Hematopoietic multipotent progenitor cell treated with erythropoietin and hydrocortisone succinate and interleukin-3 and kit ligand, for 15 days (in vitro differentiated cells): Measurements from ENCODE around the gene LRRC30.

ENCODE experiments used
- DNase-seq: peaks from one replicate; pipeline ENCODE4 v3.0.0-alpha.2; 2015; ENCODE audit warnings: low spot score

LRRC30 gene

GRCh38 chr18:7237673-7238272 is 6.9 kb downstream of the LRRC30 start:
- DNase-seq = no peak

GRCh38 chr18:7242926-7243325 is 12.0 kb downstream of the LRRC30 start:
- no peak for DNase-seq

DNA sequence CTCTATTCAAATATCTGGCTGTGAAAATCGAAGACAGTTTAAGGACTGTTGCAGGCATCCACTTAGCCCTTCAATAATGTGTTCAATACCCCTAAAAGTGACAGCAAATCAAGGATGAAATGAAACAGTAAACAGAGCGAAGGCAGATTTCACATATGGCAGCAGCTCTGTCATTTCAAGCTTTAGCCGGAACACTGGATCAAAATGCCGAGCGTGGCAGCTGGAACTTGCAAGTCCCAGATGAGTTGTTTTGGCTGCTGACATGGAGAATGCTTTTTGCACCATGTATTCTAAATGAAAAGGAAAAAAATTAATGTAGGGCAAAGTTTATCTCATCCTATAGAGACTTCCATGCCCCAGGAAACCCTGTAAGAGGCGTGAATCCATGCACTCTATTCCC is 18.0 kb downstream of the LRRC30 start:
- no peak for DNase-seq

GRCh38 chr18:7254163-7254562 is 23.3 kb downstream of the LRRC30 start:
- DNase-seq = no peak

DNA sequence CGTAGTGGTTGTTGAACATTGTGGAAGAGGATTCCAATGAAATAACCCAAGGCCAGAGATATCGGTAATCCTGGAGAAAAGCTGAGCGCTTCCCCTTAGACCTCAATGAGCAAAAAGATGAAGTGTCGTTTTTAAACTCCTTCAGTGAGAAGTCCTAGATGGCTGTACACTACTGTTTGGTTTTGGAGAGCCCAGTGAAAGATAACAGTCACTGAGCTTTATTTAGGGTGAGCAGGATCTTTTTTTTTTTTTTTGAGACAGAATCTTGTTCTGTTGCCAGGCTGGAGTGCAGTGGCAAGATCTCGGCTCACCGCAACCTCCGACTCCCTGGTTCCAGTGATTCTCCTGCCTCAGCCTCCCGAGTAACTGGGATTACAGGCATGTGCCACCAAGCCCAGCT is 24.2 kb downstream of the LRRC30 start:
- DNase-seq = no peak

- no peak for DNase-seq
Observed at GRCh38 chr18:7255643-7256042, 24.8 kb downstream of the LRRC30 start.

GRCh38 chr18:7256618-7257425 is 25.9 kb downstream of the LRRC30 start:
- no peak for DNase-seq

GRCh38 chr18:7257426-7257740 is 26.5 kb downstream of the LRRC30 start:
- no peak for DNase-seq

DNA sequence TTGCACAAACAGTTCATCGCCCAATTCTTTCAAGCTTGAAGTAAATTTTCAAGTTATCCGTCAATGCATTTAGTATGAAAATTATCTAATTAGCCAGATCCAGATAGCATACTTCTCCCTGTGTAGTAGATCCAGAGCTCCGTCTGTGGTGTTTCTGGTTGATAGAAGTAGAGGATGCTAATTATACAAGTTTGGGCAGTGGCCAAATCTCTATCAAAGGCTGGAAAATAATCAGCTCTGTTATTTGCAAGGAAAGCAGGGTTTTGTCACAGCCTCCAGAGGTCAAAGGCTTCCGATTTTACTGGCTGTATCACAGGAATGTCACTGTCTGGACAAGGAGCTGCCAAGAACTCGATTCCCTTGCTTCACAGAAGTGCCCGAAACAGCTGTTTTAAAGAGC is 28.6 kb downstream of the LRRC30 start:
- no peak for DNase-seq

GRCh38 chr18:7261199-7261598 is 30.3 kb downstream of the LRRC30 start:
- DNase-seq = no peak

DNA sequence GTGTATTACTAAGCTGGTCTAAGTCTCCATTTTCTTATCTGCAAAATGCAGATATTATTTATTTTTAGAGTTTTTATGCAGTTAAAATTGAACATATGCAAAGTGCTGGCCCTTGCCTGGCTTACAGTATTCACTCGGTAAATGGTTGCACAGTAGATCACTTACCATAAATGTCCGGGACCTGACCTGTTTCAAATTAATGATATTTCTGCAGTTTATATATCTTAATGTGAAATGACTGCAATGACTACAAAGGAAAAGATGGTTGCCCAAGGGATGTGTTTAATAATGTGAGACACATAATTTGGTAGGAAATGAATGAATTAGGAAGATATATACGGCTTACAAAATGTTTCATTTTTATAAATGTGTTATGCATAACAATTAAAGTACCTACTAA is 37.1 kb downstream of the LRRC30 start:
- no peak for DNase-seq

- no peak for DNase-seq
Observed at GRCh38 chr18:7269942-7270341, 39.1 kb downstream of the LRRC30 start.

- no peak for DNase-seq
Observed at GRCh38 chr18:7272311-7273049, 41.6 kb downstream of the LRRC30 start.

- DNase-seq = no peak
Observed at GRCh38 chr18:7273301-7273921, 42.5 kb downstream of the LRRC30 start.

DNA sequence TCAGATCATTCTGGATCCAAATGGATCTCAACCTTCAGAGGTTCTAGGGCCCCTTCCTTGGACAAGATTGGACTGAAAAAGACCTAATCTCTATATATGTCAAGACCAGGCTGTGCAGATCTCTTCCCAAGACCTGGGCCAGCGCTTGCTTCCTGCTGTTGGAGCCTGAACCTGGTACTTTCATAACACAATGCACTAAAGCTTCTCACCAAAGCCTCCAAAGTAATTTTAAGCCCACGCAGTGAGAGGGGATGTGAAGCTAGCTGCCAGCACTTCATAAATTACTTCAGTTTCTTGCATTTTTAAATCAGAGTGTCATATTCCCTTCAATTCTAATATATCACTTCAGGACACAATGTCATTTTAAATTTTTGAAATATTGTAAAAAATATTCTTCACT is 50.7 kb downstream of the LRRC30 start:
- no peak for DNase-seq
